Caco-2 (cell line): ENCODE measurements around the gene PTTG1IP2. TPM values are rescaled to one million over a fixed set of nuclear protein-coding genes. Genes with fewer than 3 reads are reported as not detected.

Experiments
- BruUV-seq: library from RNA; stranded (reverse); fragments of 400-500 nt; replicated peaks from 2 replicates; lab custom pipeline; 2021; lab: Mats Ljungman, UMichigan
- CTCF ChIA-PET: fragments of 300-600 bp; sonication (Branson Sonifier 250); formaldehyde crosslinking; loops from one replicate; lab custom pipeline; 2022; ENCODE audit warnings: antibody characterized with exemption; lab: Charles Lee
- POLR2A ChIA-PET: fragments of 300-600 bp; sonication (Branson Sonifier 250); formaldehyde crosslinking; loops from one replicate; lab custom pipeline; 2022; ENCODE audit warnings: antibody characterized with exemption; lab: Charles Lee
- DNase-seq, 2 experiments: peaks; one replicate each; pipeline versions ENCODE4 v3.0.0 to v3.0.0-alpha.2; 2020 to 2022
- H3K27me3 ChIP-seq: replicated peaks from 2 replicates; pipeline ENCODE4 v1.6.0; 2011; ENCODE audit warnings: low read length; ENCODE audit not compliant: control insufficient read depth, insufficient read depth
- H3K36me3 ChIP-seq: 2 replicates; pipeline ENCODE4 v1.5.1; 2011; ENCODE audit warnings: low read length; ENCODE audit not compliant: control insufficient read depth, insufficient read depth
- H3K4me1 ChIP-seq: fragments of 250-450 bp; sonication (Bioruptor Pico); 2 replicates; pipeline ENCODE4 v1.5.1; 2020; ENCODE audit warnings: mild to moderate bottlenecking
- H3K4me3 ChIP-seq: 2 replicates; pipeline ENCODE4 v1.5.1; 2011; ENCODE audit warnings: low read depth, mild to moderate bottlenecking, control low read depth, low read length
- H3K9me3 ChIP-seq: fragments of 250-450 bp; sonication (Bioruptor Pico); 2 replicates; pipeline ENCODE4 v1.5.1; 2020; ENCODE audit warnings: mild to moderate bottlenecking, moderate library complexity
- H3K27ac Mint-ChIP-seq: one replicate; pipeline ENCODE4 v1.8.0; 2022; ENCODE audit warnings: mixed read lengths; ENCODE audit not compliant: unreplicated experiment
- H3K27me3 Mint-ChIP-seq: one replicate; pipeline ENCODE4 v1.8.0; 2022; ENCODE audit warnings: mixed read lengths; ENCODE audit not compliant: insufficient read depth, unreplicated experiment
- H3K36me3 Mint-ChIP-seq: one replicate; pipeline ENCODE4 v1.8.0; 2022; ENCODE audit warnings: mild to moderate bottlenecking, mixed read lengths; ENCODE audit not compliant: insufficient read depth, unreplicated experiment
- H3K4me1 Mint-ChIP-seq: one replicate; pipeline ENCODE4 v1.8.0; 2022; ENCODE audit warnings: low read depth, mixed read lengths; ENCODE audit not compliant: unreplicated experiment
- H3K4me3 Mint-ChIP-seq: one replicate; pipeline ENCODE4 v1.8.0; 2022; ENCODE audit warnings: mild to moderate bottlenecking, moderate library complexity, mixed read lengths; ENCODE audit not compliant: unreplicated experiment
- H3K9me3 Mint-ChIP-seq: one replicate; pipeline ENCODE4 v1.8.0; 2022; ENCODE audit warnings: mixed read lengths; ENCODE audit not compliant: unreplicated experiment
- CTCF ChIP-seq, 2 experiments: fragments of 200-600 bp in 1 of 2; IDR thresholded peaks; 1 replicate in 1 of 2; 2 replicates in 1 of 2; pipeline versions ENCODE4 v1.5.1 to v1.8.0; 2011 to 2022; ENCODE audit warnings: antibody characterized with exemption in 1 of 2, control low read depth in 1 of 2, inconsistent platforms in 1 of 2, low read depth in 1 of 2, low read length in 1 of 2, mild to moderate bottlenecking in 1 of 2, moderate library complexity in 1 of 2; ENCODE audit not compliant: insufficient read depth in 1 of 2, severe bottlenecking in 1 of 2, unreplicated experiment in 1 of 2
- intact Hi-C: fragments of 100-400 bp; cut with micrococcal nuclease; formaldehyde crosslinking; loops from one replicate; pipeline ENCODE4 v1.10.0; 2022; ENCODE audit not compliant: unreplicated experiment
- total RNA-seq: library from RNA; stranded (reverse); gene quantifications from 2 replicates; pipeline ENCODE4 v1.2.3, GENCODE V29; 2022

Gene PTTG1IP2
- total RNA-seq, 1 experiment from 2014 or later, result not detected

DNA sequence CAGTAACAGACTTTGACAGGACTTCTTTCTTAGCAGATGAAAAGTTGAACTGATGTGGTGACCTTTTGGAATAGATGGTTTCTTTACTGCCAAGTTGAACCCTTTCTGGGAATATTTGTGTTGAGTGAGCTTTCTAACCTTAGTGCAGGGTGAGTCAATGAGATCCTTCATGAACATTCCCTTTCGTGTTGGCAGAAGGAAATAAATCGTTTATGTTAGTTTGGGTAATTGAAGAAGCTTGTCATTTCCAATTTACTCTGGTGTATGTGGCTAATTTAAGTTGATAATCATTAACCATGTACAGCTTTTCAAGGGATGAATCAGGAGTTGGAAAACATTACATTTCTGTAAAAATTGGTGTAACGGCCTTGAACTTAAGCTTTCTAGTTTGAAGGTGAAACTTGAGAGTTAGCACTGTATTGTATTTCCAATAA, 43.4 kb downstream of the PTTG1IP2 start:
- H3K4me1 Mint-ChIP-seq, result no peaks in the 10 kb centered on the region
- ChIA-PET CTCF (no interaction called here), POLR2A (no interaction called here)
- BruUV-seq, result no TSS peak
- no peak for DNase-seq
- intact Hi-C loops, result no loop called here
- Histone ChIP-seq H3K27me3 (no peaks in the 10 kb centered on the region), H3K9me3 (no peaks in the 10 kb centered on the region), H3K4me3 (no peak overlapping the region), H3K4me1 (no peaks in the 10 kb centered on the region), H3K36me3 (no peaks in the 10 kb centered on the region)
- no peak for TF ChIP-seq CTCF (IDR thresholded peaks at IDR 0.05; ENCODE audit: insufficient read depth in 1 of 2, low read depth in 1 of 2, low read length in 1 of 2, severe bottlenecking in 1 of 2, unreplicated experiment in 1 of 2)
- no peak overlapping the region for H3K4me3 Mint-ChIP-seq
- H3K36me3 Mint-ChIP-seq, result no peaks in the 10 kb centered on the region
- H3K27ac Mint-ChIP-seq, result no peak overlapping the region
- H3K9me3 Mint-ChIP-seq, result no peaks in the 10 kb centered on the region
- peaks cover 2% of the 10 kb centered on the region for H3K27me3 Mint-ChIP-seq

DNA sequence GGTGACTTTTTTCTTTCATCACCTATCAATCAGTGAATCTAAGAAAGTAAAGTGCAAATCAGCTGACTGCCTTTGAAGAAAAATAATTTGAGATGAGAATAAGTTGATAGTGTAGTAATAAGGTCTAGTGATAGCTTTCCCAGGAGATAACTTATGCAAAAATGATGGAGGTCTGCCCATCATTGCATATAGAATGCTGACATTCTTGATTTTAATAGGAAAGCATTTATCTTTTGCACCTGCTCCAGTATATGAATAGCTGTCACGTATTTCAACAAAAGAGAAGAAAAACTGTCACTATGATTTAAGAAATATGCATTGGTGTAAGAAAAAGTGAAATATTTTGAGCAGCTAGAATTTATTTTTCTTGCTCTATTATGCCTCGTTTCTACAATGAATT, 46.8 kb downstream of the PTTG1IP2 start:
- Mint-ChIP-seq H3K9me3 (no peaks in the 10 kb centered on the region), H3K27ac (no peak overlapping the region), H3K27me3 (no peaks in the 10 kb centered on the region), H3K4me3 (no peak overlapping the region), H3K36me3 (no peaks in the 10 kb centered on the region), H3K4me1 (no peaks in the 10 kb centered on the region)
- DNase-seq, result no peak
- no peaks in the 10 kb centered on the region for H3K9me3 ChIP-seq
- no peaks in the 10 kb centered on the region for H3K4me1 ChIP-seq
- TF ChIP-seq CTCF (IDR thresholded peaks at IDR 0.05; ENCODE audit: insufficient read depth in 1 of 2, low read depth in 1 of 2, low read length in 1 of 2, severe bottlenecking in 1 of 2, unreplicated experiment in 1 of 2), result no peak
- ChIA-PET POLR2A (no interaction called here), CTCF (no interaction called here)
- no peak overlapping the region for H3K4me3 ChIP-seq
- H3K27me3 ChIP-seq, result no peaks in the 10 kb centered on the region
- no peaks in the 10 kb centered on the region for H3K36me3 ChIP-seq
- intact Hi-C loops, result no loop called here
- BruUV-seq, result no TSS peak

DNA sequence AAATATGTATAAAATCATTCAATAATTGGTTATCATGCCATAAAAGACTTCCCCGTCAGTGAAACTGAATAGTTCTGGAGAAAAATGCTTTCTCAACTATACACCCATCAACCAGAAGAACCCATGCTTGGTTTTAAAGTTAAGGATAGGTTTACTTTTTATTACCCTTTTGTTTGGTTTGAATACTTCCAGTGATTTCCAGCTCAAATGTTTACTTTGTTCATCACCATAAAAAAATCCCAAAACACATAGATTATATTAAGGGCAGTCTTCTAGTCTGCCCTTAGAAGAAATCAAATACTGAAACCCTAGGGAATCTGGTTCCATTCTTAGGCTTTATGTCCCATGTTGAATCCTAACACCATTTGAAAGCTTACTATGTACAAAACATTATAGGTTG, 49.2 kb downstream of the PTTG1IP2 start:
- Mint-ChIP-seq H3K27ac (no peak overlapping the region), H3K36me3 (no peaks in the 10 kb centered on the region), H3K27me3 (no peaks in the 10 kb centered on the region), H3K9me3 (no peaks in the 10 kb centered on the region), H3K4me1 (no peaks in the 10 kb centered on the region), H3K4me3 (no peak overlapping the region)
- DNase-seq, result no peak
- H3K27me3 ChIP-seq, result no peaks in the 10 kb centered on the region
- intact Hi-C loops, result no loop called here
- H3K36me3 ChIP-seq, result no peaks in the 10 kb centered on the region
- ChIA-PET CTCF (no interaction called here), POLR2A (no interaction called here)
- no TSS peak for BruUV-seq
- no peaks in the 10 kb centered on the region for H3K9me3 ChIP-seq
- no peak for TF ChIP-seq CTCF (IDR thresholded peaks at IDR 0.05; ENCODE audit: insufficient read depth in 1 of 2, low read depth in 1 of 2, low read length in 1 of 2, severe bottlenecking in 1 of 2, unreplicated experiment in 1 of 2)
- H3K4me3 ChIP-seq, result no peak overlapping the region
- H3K4me1 ChIP-seq, result no peaks in the 10 kb centered on the region
